Adrenal gland (tissue), 5 donors: ENCODE data around the gene APH1B.

Experiments
- CTCF ChIP-seq, 6 experiments: fragments of 450-650 bp in 4 of 6; fragments of 200-600 bp in 2 of 6; sonication (generic) in 1 of 6; IDR thresholded peaks; 1 replicate in 5 of 6; 2 replicates in 1 of 6; pipeline versions ENCODE4 v1.5.1 to v1.8.0; 2016 to 2021; ENCODE audit warnings: antibody characterized with exemption in 6 of 6, mild to moderate bottlenecking in 2 of 6, moderate library complexity in 1 of 6
- POLR2A ChIP-seq, 2 donors: fragments of 450-650 bp; IDR thresholded peaks; one replicate each; pipeline ENCODE4 v1.6.1; 2017; ENCODE audit warnings: antibody characterized with exemption in 2 of 2, mild to moderate bottlenecking in 2 of 2, moderate library complexity in 1 of 2
- donor health status: DM: no; HTN: no; CAD: no.

DNA sequence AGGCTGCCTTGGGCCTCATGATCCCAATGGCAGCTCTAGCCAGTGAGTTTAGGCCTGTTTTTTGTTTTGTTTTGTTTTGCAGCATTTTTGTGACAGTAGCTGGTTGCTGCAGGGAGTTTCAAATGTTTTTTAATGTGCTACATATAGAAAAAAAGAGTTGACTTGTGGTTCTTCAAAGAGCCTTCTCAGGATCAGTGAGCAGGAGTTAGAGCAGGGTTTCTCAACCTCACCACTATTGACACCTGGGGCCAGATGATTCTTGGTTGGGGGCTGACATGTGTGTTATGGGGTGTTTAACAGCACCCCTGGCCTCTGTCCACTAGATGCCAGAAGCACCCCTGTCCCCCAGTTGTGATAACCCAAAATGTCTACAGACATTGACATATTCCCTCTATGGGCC, 17.9 kb downstream of the APH1B start:
- TF ChIP-seq POLR2A (IDR thresholded peaks at IDR 0.05) (no peak), CTCF (IDR thresholded peaks at IDR 0.05) (no peak)
